ENCODE data around the gene AFAP1.
A peak's percentile ranks its signal among the peaks of the same experiment; 100 is the strongest.
"Not testable (repeated sequence)": the region's sequence is repeated elsewhere in the genome, so short reads cannot be mapped to it uniquely, and the experiment has no call there.

The AFAP1 gene

DNA sequence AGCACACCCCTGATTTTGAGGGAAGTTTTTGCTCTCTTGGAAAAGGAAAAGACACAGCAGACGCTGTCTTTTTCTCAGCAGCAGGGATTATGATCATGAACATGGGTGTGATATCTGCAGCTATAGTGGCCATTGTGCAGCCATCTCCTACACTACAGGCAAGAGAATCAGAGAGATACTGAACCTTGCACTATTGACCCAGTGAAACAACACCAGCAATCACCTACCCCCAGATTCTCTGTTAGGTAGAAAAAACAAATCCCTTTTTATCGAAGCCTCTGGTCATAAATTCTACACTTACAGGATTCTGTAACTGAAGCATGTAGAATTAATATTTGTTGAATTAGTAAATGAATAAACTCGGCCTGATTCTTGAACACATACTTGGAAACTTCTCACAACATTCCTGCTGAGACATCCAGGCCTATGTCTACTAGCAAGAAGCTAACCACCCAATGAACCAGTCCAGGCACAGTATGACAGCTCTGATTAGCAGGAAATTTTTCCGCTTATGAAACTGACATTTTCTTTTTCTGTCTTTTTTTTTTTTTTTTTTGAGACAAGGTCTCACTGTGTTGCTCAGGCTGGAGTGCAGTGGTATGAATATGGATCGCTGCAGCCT is 5.0 kb upstream of the AFAP1 start:
- no peaks in the 10 kb centered on the region for H3K36me3 ChIP-seq (ENCODE audit: control insufficient read depth, insufficient read depth, low read length)
- H3K4me1 ChIP-seq, result peaks cover 9% of the 10 kb centered on the region
- no peaks in the 10 kb centered on the region for H3K27me3 ChIP-seq (ENCODE audit: control insufficient read depth, insufficient read depth, low read length)
- no peak overlapping the region for H3K27ac ChIP-seq
- TF ChIP-seq, protein P1, sequence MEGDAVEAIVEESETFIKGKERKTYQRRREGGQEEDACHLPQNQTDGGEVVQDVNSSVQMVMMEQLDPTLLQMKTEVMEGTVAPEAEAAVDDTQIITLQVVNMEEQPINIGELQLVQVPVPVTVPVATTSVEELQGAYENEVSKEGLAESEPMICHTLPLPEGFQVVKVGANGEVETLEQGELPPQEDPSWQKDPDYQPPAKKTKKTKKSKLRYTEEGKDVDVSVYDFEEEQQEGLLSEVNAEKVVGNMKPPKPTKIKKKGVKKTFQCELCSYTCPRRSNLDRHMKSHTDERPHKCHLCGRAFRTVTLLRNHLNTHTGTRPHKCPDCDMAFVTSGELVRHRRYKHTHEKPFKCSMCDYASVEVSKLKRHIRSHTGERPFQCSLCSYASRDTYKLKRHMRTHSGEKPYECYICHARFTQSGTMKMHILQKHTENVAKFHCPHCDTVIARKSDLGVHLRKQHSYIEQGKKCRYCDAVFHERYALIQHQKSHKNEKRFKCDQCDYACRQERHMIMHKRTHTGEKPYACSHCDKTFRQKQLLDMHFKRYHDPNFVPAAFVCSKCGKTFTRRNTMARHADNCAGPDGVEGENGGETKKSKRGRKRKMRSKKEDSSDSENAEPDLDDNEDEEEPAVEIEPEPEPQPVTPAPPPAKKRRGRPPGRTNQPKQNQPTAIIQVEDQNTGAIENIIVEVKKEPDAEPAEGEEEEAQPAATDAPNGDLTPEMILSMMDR (IDR thresholded peaks at IDR 0.05), result no peak
- no peaks in the 10 kb centered on the region for H3K79me2 ChIP-seq
- H3K4me2 ChIP-seq (ENCODE audit: low read length), result no peak overlapping the region
- H3K9ac ChIP-seq, result no peak overlapping the region
- H3K4me3 ChIP-seq (ENCODE audit: low read depth, low read length), result no peak overlapping the region
- H3K9me3 ChIP-seq (ENCODE audit: control insufficient read depth, low read length), result no peaks in the 10 kb centered on the region
- H2AFZ ChIP-seq, result no peak overlapping the region

DNA sequence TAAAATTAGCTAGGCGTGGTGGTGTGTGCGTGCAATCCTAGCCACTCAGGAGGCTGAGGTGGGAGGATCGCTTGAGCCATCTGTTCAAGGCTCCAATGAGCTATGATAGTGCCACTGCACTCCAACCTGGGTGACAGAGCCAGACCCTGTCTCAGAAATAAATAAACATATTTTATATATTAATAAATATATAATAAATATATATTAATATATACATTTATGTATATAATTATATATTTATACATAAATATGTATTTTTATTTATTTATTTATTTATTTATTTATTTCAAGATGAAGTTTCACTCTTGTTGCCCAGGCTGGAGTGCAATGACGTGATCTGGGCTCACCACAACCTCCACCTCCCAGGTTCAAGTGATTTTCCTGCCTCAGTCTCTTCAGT is 4.0 kb upstream of the AFAP1 start:
- H2AFZ ChIP-seq; H3K4me1 ChIP-seq; H3K27ac ChIP-seq; H3K9ac ChIP-seq; H3K79me2 ChIP-seq; H3K4me3 ChIP-seq (ENCODE audit: low read depth, low read length); H3K4me2 ChIP-seq (ENCODE audit: low read length); H3K36me3 ChIP-seq (ENCODE audit: control insufficient read depth, insufficient read depth, low read length); H3K27me3 ChIP-seq (ENCODE audit: control insufficient read depth, insufficient read depth, low read length); H3K9me3 ChIP-seq (ENCODE audit: control insufficient read depth, low read length): not testable (repeated sequence)

DNA sequence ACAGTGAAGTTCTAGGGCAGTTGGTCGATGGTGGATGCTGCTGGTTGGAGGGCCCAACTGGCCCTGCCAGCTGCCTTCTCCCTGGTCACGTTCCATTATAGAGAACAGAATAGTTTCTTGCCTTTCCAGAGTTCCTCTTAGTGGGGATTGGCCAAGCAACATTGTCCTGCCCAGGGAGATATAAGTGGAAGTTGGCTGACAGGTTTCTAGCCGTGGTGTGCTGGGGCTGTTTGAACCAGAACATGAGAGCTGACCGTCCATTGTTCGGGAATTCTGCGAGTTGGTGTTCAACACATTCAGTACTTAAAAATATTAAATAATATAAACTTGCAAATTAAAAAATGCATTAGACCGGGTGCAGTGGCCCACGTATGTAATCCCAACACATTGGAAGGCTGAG is 3.5 kb upstream of the AFAP1 start:
- Histone ChIP-seq H3K4me1 (peaks cover 2% of the 10 kb centered on the region), H3K27ac (no peak overlapping the region), H3K36me3 (ENCODE audit: control insufficient read depth, insufficient read depth, low read length) (no peaks in the 10 kb centered on the region), H3K27me3 (ENCODE audit: control insufficient read depth, insufficient read depth, low read length) (no peaks in the 10 kb centered on the region), H3K9me3 (ENCODE audit: control insufficient read depth, low read length) (no peaks in the 10 kb centered on the region), H3K79me2 (peaks cover 4% of the 10 kb centered on the region), H3K4me2 (ENCODE audit: low read length) (no peak overlapping the region), H3K4me3 (ENCODE audit: low read depth, low read length) (no peak overlapping the region), H3K9ac (no peak overlapping the region), H2AFZ (no peak overlapping the region)
- TF ChIP-seq, protein P1 (IDR thresholded peaks at IDR 0.05), result no peak

DNA sequence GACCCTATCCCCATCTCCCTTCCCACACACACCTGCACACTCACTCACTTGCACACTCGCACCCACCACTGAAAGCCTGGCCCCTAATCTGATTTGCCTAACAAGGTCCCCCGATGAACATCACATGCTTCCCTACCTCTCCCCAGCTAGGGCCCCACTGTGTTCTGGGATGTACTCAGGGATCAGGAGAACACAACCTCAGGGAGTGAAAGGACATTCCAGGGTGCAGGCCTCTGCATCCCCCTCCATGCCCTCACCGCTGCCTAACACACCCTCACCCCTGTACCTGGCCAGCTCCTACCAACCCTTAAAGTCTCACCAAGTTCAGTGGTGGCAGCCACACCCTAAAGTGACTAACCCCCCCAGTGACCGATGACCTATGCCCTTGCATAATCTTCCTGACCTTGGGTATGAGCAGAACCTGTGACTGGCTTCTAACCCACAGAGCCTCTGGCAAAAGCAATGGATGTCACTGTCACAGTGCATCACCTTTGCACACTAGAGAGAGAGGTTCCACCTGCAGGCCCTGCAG is 2.4 kb upstream of the AFAP1 start:
- Histone ChIP-seq H3K27ac (peak overlapping the region; percentile 88), H3K27me3 (ENCODE audit: control insufficient read depth, insufficient read depth, low read length) (no peaks in the 10 kb centered on the region), H2AFZ (no peak overlapping the region), H3K36me3 (ENCODE audit: control insufficient read depth, insufficient read depth, low read length) (no peaks in the 10 kb centered on the region), H3K4me3 (ENCODE audit: low read depth, low read length) (no peak overlapping the region), H3K4me1 (peaks cover 6% of the 10 kb centered on the region), H3K4me2 (ENCODE audit: low read length) (no peak overlapping the region), H3K9ac (no peak overlapping the region), H3K9me3 (ENCODE audit: control insufficient read depth, low read length) (no peaks in the 10 kb centered on the region), H3K79me2 (peaks cover 4% of the 10 kb centered on the region)
- TF ChIP-seq, protein P1 (IDR thresholded peaks at IDR 0.05), result no peak

DNA sequence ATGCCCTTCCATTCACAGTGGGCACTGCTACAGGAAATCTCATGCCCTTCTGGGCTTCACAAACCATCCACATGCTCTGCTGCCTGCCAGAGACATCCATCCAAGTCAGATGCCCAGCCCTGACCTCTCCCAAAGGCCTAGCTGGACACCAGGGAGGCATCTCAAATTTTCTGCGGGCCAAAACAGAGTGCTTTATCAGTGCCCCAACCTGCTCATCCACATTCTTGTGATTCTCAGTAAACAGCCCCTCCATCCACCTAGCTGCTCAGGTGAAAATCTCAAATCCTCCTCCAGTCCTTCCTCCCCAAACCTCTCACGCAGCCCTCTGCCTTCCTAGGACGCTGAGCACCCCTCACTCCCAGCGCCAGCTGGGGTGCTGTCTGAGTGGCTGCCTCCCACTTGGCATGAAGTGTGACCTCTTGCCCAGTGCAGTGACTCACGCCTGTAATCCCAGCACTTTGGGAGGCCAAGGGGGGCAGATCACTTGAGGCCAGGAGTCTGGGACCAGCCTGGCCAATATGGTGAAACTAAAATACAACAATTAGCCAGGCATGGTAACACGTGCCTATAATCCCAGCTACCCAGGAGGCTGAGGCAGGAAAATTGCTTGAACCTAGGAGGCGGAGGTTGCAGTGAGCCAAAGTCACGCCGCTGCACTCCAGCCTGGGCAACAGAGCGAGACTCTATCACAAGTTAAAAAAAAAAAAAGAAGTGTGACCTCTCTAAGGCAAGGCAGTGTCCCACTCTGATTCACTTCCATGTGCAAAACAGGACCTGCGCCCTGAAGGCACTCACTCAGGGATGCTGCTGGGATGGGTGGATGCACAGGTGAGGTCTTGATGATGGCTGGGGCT is 1.7 kb upstream of the AFAP1 start:
- Histone ChIP-seq H3K9me3 (ENCODE audit: control insufficient read depth, low read length) (no peaks in the 10 kb centered on the region), H3K4me2 (ENCODE audit: low read length) (peak overlapping the region; percentile 33), H3K4me1 (peaks cover 6% of the 10 kb centered on the region), H3K79me2 (peaks cover 4% of the 10 kb centered on the region), H3K36me3 (ENCODE audit: control insufficient read depth, insufficient read depth, low read length) (no peaks in the 10 kb centered on the region), H3K9ac (no peak overlapping the region), H2AFZ (peak overlapping the region; percentile 48), H3K27me3 (ENCODE audit: control insufficient read depth, insufficient read depth, low read length) (no peaks in the 10 kb centered on the region), H3K27ac (peak overlapping the region; percentile 88), H3K4me3 (ENCODE audit: low read depth, low read length) (no peak overlapping the region)
- TF ChIP-seq, protein P1 (IDR thresholded peaks at IDR 0.05), result no peak
